ENCODE measurements around the gene RAB15.
A peak's percentile ranks its signal among the peaks of the same experiment; 100 is the strongest.

RAB15 gene
- total RNA-seq, result 5.7 to 8.1 (median 7.0) reads per million in 3 donors

DNA sequence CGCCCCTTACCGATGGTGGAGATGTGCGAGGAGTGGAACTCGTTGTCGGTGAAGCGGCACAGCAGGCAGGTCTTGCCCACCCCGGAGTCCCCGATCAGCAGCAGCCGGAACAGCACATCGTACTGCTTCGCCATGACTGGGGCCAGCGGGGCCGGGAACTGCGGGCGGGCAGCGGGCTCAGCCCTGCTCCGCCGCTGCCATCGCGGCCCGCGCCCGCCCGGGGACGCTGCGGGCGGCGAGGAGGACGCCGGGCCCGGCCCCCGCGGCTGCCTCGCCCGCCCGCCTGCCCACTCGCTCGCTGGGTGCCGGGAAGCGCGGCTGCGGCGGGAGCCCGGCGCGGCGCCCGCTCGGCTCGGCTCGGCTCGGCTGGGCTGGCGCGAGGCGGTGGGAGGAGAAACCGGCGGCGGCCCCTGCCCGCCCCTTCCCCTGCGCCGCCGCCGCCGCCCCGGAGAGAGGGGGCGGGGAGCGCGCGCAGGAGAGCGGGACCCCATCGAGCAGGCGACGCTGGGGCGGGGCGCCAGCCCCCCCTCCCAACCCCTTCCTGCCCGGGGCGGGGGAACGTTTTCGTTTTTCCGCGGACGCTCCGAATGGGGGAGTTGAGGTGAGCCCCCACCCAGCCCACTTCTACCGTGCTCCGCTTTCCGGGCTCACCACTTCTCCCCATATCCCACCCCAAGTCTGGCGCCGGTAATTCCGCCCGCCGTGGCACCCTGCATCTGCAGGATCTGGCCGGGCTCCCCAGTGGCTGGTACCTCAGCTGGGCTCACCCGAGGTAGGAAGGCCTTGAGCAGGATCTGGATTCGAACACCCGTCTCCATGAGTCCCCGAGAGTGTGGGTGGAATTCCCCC is at the start of gene RAB15:
Gene RAB15 (minus strand): TSS at position 394 of the 849 bp plus-strand sequence. CDS start 260 bp downstream, at position 134.
- H3K4me3 ChIP-seq (ENCODE audit: insufficient read depth, low read depth, low read length, poor library complexity, severe bottlenecking), result peak within 1 kb of the TSS; percentile 68
- H3K4me1 ChIP-seq (ENCODE audit: control insufficient read depth, insufficient read depth, low read length, poor library complexity, severe bottlenecking), result peaks cover 11% of the 10 kb centered on the region
- no peaks in the 10 kb centered on the region for H3K9me3 ChIP-seq (ENCODE audit: control insufficient read depth, low read length)
- H3K27me3 ChIP-seq (replicated peaks; ENCODE audit: control insufficient read depth, insufficient read depth, low read length, poor library complexity, severe bottlenecking), result no peaks in the 10 kb centered on the region
- DNase-seq, result peak; percentile 12 to 24 (median 23)
- H3K27ac ChIP-seq (ENCODE audit: insufficient read depth, low read length, poor library complexity, severe bottlenecking), result no peak within 1 kb of the TSS
- H3K36me3 ChIP-seq (ENCODE audit: control insufficient read depth, insufficient read depth, low read length), result no peaks in the 10 kb centered on the region

DNA sequence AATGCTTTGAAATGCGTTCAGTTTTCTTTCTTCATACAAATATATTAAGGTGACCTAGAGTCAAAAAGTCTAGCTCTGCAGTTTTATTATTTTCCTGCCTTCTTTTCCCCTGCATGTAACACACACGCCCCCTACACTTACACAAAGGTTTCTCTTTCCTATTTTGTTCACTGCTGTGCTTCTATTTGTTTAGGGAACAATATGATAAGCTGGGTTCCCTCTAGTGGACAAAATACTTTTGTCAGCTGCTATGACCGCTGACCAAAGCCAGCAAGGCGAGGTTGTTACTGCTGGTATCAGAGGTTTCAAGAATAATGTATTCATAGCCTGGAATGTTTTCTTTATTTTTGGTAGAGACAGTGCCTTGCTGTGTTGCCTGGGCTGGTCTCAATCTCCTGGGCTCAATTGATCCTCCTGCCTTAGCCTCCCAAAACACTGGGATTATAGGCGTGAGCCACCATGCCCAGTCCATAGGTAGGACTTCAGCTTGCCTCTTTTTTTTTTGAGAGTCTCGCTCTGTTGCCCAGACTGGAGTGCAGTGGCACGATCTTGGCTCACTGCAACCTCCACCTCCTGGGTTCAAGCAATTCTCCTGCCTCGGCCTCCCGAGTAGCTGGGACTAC is 47.9 kb upstream of the RAB15 start:
- H3K27me3 ChIP-seq (replicated peaks; ENCODE audit: control insufficient read depth, insufficient read depth, low read length, poor library complexity, severe bottlenecking), result no peaks in the 10 kb centered on the region
- no peak overlapping the region for H3K4me3 ChIP-seq (ENCODE audit: insufficient read depth, low read depth, low read length, poor library complexity, severe bottlenecking)
- no peak for DNase-seq
- H3K4me1 ChIP-seq (ENCODE audit: control insufficient read depth, insufficient read depth, low read length, poor library complexity, severe bottlenecking), result no peaks in the 10 kb centered on the region
- H3K27ac ChIP-seq (ENCODE audit: insufficient read depth, low read length, poor library complexity, severe bottlenecking), result no peak overlapping the region
- H3K9me3 ChIP-seq (ENCODE audit: control insufficient read depth, low read length), result no peaks in the 10 kb centered on the region
- peaks cover 11% of the 10 kb centered on the region for H3K36me3 ChIP-seq (ENCODE audit: control insufficient read depth, insufficient read depth, low read length)

DNA sequence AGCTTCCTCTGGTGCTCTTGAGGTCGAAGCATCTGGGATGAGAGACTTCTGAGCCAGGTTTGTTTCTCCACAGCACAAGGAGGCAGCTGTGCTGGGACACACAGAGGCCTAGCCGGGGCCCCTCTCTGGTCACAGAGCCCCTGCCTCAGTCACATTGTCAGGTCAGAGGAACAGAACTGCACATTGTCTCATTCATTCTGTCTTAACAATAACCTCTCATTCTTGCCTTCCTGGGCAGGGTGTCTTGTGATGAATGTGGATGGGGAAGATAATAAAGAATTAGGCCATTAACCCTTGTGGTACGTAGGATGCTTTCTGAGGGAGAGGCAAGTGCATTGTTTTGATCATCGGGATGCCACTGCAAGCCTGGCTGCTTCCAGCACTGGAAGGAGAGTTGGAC is 44.3 kb upstream of the RAB15 start:
- Histone ChIP-seq H3K27ac (ENCODE audit: insufficient read depth, low read length, poor library complexity, severe bottlenecking) (no peak overlapping the region), H3K4me3 (ENCODE audit: insufficient read depth, low read depth, low read length, poor library complexity, severe bottlenecking) (no peak overlapping the region), H3K9me3 (ENCODE audit: control insufficient read depth, low read length) (no peaks in the 10 kb centered on the region), H3K36me3 (ENCODE audit: control insufficient read depth, insufficient read depth, low read length) (peaks cover 15% of the 10 kb centered on the region), H3K4me1 (ENCODE audit: control insufficient read depth, insufficient read depth, low read length, poor library complexity, severe bottlenecking) (no peaks in the 10 kb centered on the region), H3K27me3 (replicated peaks; ENCODE audit: control insufficient read depth, insufficient read depth, low read length, poor library complexity, severe bottlenecking) (no peaks in the 10 kb centered on the region)
- no peak for DNase-seq

DNA sequence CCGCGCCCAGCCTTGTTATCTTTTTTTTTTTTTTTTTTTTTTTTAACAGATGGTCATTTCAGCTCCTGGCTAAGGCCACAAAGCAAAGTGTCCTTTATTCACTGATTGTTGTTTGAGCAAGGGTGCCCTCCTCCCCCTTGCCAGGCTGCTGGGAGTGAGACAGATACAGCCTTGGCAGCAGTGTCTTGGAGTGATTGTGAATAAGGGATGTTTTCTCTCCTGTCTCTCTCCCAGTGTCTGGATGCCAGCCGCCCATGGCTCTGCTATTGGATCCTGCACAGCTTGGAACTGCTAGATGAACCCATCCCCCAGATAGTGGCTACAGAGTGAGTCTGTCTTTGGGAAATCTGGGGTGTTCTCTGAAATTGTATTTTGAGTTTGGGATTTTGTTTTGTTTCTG is 43.3 kb upstream of the RAB15 start:
- DNase-seq, result no peak
- no peak overlapping the region for H3K4me3 ChIP-seq (ENCODE audit: insufficient read depth, low read depth, low read length, poor library complexity, severe bottlenecking)
- no peak overlapping the region for H3K27ac ChIP-seq (ENCODE audit: insufficient read depth, low read length, poor library complexity, severe bottlenecking)
- H3K4me1 ChIP-seq (ENCODE audit: control insufficient read depth, insufficient read depth, low read length, poor library complexity, severe bottlenecking), result no peaks in the 10 kb centered on the region
- peaks cover 15% of the 10 kb centered on the region for H3K36me3 ChIP-seq (ENCODE audit: control insufficient read depth, insufficient read depth, low read length)
- no peaks in the 10 kb centered on the region for H3K9me3 ChIP-seq (ENCODE audit: control insufficient read depth, low read length)
- H3K27me3 ChIP-seq (replicated peaks; ENCODE audit: control insufficient read depth, insufficient read depth, low read length, poor library complexity, severe bottlenecking), result no peaks in the 10 kb centered on the region

DNA sequence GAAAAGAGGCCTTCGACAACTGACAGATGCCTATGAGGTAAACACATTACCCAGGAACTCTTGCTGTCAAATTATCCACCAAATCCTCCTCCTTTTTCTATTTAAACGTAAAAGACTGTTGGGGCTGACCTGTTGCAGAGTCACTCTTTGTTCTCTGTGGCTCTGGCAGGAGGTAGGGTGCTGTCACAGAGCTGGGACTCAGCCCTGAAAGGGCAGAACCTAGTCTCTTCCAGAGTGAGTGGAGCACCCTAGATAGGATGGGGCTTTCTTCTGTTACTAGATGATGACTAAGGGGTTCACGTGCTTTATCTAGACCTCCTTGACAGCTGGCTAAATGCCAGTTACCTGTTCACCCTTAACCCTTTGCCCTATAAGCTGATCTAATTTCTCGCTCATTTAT is 40.2 kb upstream of the RAB15 start:
- no peak overlapping the region for H3K27ac ChIP-seq (ENCODE audit: insufficient read depth, low read length, poor library complexity, severe bottlenecking)

DNA sequence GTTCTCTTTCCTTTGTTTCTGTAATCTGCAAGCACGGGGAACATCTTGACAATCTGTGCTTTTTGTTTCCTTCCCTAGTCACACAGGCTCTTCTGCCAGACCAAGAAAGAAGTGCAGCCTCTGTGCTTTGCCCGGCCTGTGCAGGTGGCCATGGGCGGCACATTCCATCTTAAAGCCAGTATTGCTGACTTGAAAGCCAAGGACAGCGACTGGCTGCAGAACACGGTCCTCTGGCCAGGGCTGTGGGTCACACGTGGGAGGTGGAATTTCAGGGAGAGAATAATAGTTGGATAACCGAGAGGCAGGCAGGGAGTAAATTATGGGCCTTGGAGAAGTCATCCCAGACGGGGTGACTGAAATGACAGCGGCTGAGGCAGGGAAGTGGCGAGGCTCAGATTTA is 39.4 kb upstream of the RAB15 start:
- no peaks in the 10 kb centered on the region for H3K9me3 ChIP-seq (ENCODE audit: control insufficient read depth, low read length)
- no peak for DNase-seq
- H3K27me3 ChIP-seq (replicated peaks; ENCODE audit: control insufficient read depth, insufficient read depth, low read length, poor library complexity, severe bottlenecking), result no peaks in the 10 kb centered on the region
- peaks cover 19% of the 10 kb centered on the region for H3K36me3 ChIP-seq (ENCODE audit: control insufficient read depth, insufficient read depth, low read length)
- no peak overlapping the region for H3K27ac ChIP-seq (ENCODE audit: insufficient read depth, low read length, poor library complexity, severe bottlenecking)
- H3K4me1 ChIP-seq (ENCODE audit: control insufficient read depth, insufficient read depth, low read length, poor library complexity, severe bottlenecking), result no peaks in the 10 kb centered on the region
- H3K4me3 ChIP-seq (ENCODE audit: insufficient read depth, low read depth, low read length, poor library complexity, severe bottlenecking), result no peak overlapping the region

More for the DNA sequence above, 40.2 kb upstream of the RAB15 start:
- no peaks in the 10 kb centered on the region for H3K27me3 ChIP-seq (replicated peaks; ENCODE audit: control insufficient read depth, insufficient read depth, low read length, poor library complexity, severe bottlenecking)
- no peak overlapping the region for H3K4me3 ChIP-seq (ENCODE audit: insufficient read depth, low read depth, low read length, poor library complexity, severe bottlenecking)
- peaks cover 20% of the 10 kb centered on the region for H3K36me3 ChIP-seq (ENCODE audit: control insufficient read depth, insufficient read depth, low read length)
- no peaks in the 10 kb centered on the region for H3K4me1 ChIP-seq (ENCODE audit: control insufficient read depth, insufficient read depth, low read length, poor library complexity, severe bottlenecking)
- DNase-seq, result no peak
- H3K9me3 ChIP-seq (ENCODE audit: control insufficient read depth, low read length), result no peaks in the 10 kb centered on the region

DNA sequence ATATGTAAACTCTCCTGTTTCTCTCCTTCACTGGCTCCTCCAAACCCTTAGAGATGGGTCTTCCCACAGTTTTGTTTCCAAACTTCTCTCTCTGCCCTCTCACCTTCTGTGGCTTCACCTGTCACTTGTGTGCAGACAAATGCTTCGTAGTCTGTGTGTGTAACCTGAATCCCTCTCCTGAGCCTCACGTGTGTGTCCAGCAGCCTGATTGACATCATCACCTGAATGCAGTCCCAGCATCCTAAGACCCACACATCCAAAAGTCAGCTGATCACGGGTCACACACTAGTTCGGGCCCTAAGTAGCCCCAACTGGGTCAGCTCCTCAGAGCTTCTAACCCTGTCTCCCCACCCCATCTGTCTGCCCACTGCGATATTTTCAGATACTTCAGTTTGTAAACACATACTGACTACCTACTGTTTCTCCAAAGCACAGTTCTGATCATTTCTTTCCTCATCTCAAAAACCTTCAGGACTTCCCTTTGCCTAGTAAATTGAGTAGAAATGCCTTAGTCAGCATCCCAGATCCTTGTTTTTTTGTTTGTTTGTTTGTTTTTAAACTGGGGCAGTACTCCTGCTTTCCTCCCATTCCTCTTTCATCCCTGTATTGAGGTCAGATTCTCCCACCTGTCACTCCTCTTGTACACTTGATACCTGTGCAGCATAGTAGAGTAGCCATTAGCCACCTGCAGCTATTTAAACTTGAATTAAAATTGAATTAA is 38.2 kb upstream of the RAB15 start:
- Histone ChIP-seq H3K4me1 (ENCODE audit: control insufficient read depth, insufficient read depth, low read length, poor library complexity, severe bottlenecking) (no peaks in the 10 kb centered on the region), H3K9me3 (ENCODE audit: control insufficient read depth, low read length) (no peaks in the 10 kb centered on the region), H3K36me3 (ENCODE audit: control insufficient read depth, insufficient read depth, low read length) (peaks cover 9% of the 10 kb centered on the region), H3K27ac (ENCODE audit: insufficient read depth, low read length, poor library complexity, severe bottlenecking) (no peak overlapping the region), H3K27me3 (replicated peaks; ENCODE audit: control insufficient read depth, insufficient read depth, low read length, poor library complexity, severe bottlenecking) (no peaks in the 10 kb centered on the region), H3K4me3 (ENCODE audit: insufficient read depth, low read depth, low read length, poor library complexity, severe bottlenecking) (no peak overlapping the region)
- DNase-seq, result no peak

DNA sequence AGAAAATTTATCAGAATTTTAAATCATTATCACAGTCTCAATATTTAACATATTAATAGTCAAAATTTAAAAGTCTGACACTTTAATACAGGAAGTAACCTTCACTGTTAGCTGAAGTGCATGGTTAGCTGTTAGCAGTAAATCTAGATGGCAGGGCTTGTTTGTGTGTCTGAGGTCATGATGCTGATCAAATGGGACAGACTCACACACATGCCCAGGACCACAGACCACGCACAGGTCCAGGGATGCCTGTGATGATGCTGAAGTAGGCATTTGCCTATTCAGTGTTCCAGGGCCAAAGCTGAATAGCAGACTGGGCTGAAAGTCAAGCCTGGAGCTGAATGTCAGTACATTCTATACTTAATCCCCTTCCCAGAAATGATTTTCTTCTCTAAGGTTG is 35.1 kb upstream of the RAB15 start:
- Histone ChIP-seq H3K27me3 (replicated peaks; ENCODE audit: control insufficient read depth, insufficient read depth, low read length, poor library complexity, severe bottlenecking) (no peaks in the 10 kb centered on the region), H3K36me3 (ENCODE audit: control insufficient read depth, insufficient read depth, low read length) (peaks cover 5% of the 10 kb centered on the region), H3K27ac (ENCODE audit: insufficient read depth, low read length, poor library complexity, severe bottlenecking) (no peak overlapping the region), H3K4me3 (ENCODE audit: insufficient read depth, low read depth, low read length, poor library complexity, severe bottlenecking) (no peak overlapping the region), H3K9me3 (ENCODE audit: control insufficient read depth, low read length) (no peaks in the 10 kb centered on the region), H3K4me1 (ENCODE audit: control insufficient read depth, insufficient read depth, low read length, poor library complexity, severe bottlenecking) (peaks cover 2% of the 10 kb centered on the region)
- DNase-seq, result no peak

DNA sequence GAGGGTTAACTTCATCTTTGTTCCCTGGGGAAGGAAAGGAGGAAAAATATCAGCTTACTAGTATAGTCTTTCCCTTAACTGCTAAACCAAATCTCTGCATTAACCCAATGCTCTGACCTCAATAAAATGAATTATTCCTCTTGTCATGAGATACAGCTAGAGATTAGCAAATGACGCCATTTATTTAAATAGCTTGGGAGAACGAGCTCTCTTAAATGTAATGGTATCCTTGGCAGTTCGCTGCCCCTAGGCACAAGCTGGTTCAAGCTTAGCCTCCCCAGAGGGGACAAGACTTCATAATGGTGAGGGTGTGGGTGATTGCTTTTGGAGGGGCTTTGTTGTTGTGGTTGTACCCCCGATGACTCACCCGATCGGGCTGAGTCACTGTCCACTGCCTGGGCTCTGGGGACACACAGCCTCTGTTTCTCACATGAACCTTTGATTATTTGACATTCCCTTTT is 34.2 kb upstream of the RAB15 start:
- peaks cover 2% of the 10 kb centered on the region for H3K4me1 ChIP-seq (ENCODE audit: control insufficient read depth, insufficient read depth, low read length, poor library complexity, severe bottlenecking)
- no peak for DNase-seq
- H3K36me3 ChIP-seq (ENCODE audit: control insufficient read depth, insufficient read depth, low read length), result peaks cover 5% of the 10 kb centered on the region
- H3K4me3 ChIP-seq (ENCODE audit: insufficient read depth, low read depth, low read length, poor library complexity, severe bottlenecking), result no peak overlapping the region
- H3K27me3 ChIP-seq (replicated peaks; ENCODE audit: control insufficient read depth, insufficient read depth, low read length, poor library complexity, severe bottlenecking), result no peaks in the 10 kb centered on the region
- no peak overlapping the region for H3K27ac ChIP-seq (ENCODE audit: insufficient read depth, low read length, poor library complexity, severe bottlenecking)
- no peaks in the 10 kb centered on the region for H3K9me3 ChIP-seq (ENCODE audit: control insufficient read depth, low read length)

DNA sequence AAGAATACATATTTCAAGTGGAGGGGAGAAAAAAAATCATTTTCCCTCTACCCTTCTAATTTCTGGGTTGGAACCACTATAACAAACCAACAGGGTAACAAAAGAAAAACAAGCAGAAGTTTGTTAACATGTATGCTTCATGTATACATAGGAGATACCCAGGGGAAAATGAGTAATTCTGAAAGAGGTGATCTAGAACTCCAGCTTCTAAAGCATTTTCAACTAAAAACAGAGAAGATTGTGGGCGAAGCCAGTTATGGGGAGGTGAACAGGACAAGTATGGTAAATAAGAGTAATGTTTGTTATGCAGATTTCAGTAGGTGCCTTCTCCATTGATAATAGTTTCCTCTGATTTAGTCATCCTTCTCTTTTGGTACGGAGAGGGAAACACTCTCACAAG is 31.3 kb upstream of the RAB15 start:
- Histone ChIP-seq H3K4me1 (ENCODE audit: control insufficient read depth, insufficient read depth, low read length, poor library complexity, severe bottlenecking) (peaks cover 2% of the 10 kb centered on the region), H3K4me3 (ENCODE audit: insufficient read depth, low read depth, low read length, poor library complexity, severe bottlenecking) (no peak overlapping the region)

More for the DNA sequence above, 31.3 kb upstream of the RAB15 start:
- H3K9me3 ChIP-seq (ENCODE audit: control insufficient read depth, low read length), result no peaks in the 10 kb centered on the region
- H3K27me3 ChIP-seq (replicated peaks; ENCODE audit: control insufficient read depth, insufficient read depth, low read length, poor library complexity, severe bottlenecking), result no peaks in the 10 kb centered on the region
- H3K36me3 ChIP-seq (ENCODE audit: control insufficient read depth, insufficient read depth, low read length), result no peaks in the 10 kb centered on the region
- DNase-seq, result no peak
- no peak overlapping the region for H3K27ac ChIP-seq (ENCODE audit: insufficient read depth, low read length, poor library complexity, severe bottlenecking)
